Activated CD4-positive, alpha-beta T cell treated with anti-CD3 and anti-CD28 coated beads for 36 hours (primary cell): ENCODE measurements around the gene TLL1. TPM values are rescaled to one million over a fixed set of nuclear protein-coding genes. Genes with fewer than 3 reads are reported as not detected.

Source experiments
- ATAC-seq: fragments of 200-7000 bp; cut with Tn5 transposase; one replicate; pipeline ENCODE4 v1.10.0; 2021; ENCODE audit warnings: mild to moderate bottlenecking, moderate library complexity
- CTCF ChIA-PET: fragments of 350-600 bp; sonication (Branson Sonifier 250); formaldehyde crosslinking; loops from one replicate; lab custom pipeline; 2021; ENCODE audit warnings: antibody characterized with exemption; lab: Charles Lee
- POLR2A ChIA-PET: fragments of 350-600 bp; sonication (Branson Sonifier 250); formaldehyde crosslinking; loops from one replicate; lab custom pipeline; 2021; ENCODE audit warnings: antibody characterized with exemption, inconsistent platforms; lab: Charles Lee
- DNase-seq: peaks from one replicate; pipeline ENCODE4 v3.0.0-alpha.2; 2020
- H3K27ac Mint-ChIP-seq: one replicate; pipeline ENCODE4 v1.8.0; 2021; ENCODE audit warnings: mixed read lengths
- H3K27me3 Mint-ChIP-seq: one replicate; pipeline ENCODE4 v1.8.0; 2021; ENCODE audit warnings: mixed read lengths
- H3K36me3 Mint-ChIP-seq: one replicate; pipeline ENCODE4 v1.8.0; 2021; ENCODE audit warnings: low read depth, mixed read lengths
- H3K4me1 Mint-ChIP-seq: one replicate; pipeline ENCODE4 v1.8.0; 2021; ENCODE audit warnings: mixed read lengths
- H3K4me3 Mint-ChIP-seq: one replicate; pipeline ENCODE4 v1.8.0; 2021; ENCODE audit warnings: mild to moderate bottlenecking, moderate library complexity, mixed read lengths
- H3K9me3 Mint-ChIP-seq: one replicate; pipeline ENCODE4 v1.8.0; 2021; ENCODE audit warnings: low read depth, mixed read lengths
- intact Hi-C, 2 experiments: fragments of 100-400 bp; cut with DNase I in 1 of 2; cut with micrococcal nuclease in 1 of 2; formaldehyde crosslinking; loops; one replicate each; pipeline versions ENCODE4 v1.14.2 to v1.15.1; 2022 to 2024; cut with DNase I, micrococcal nuclease
- total RNA-seq, 2 experiments: library from RNA; stranded (reverse); gene quantifications; one replicate each; pipeline ENCODE4 v1.2.3, GENCODE V29; 2021

Gene TLL1
- total RNA-seq, 2 experiments from 2014 or later, result not detected

DNA sequence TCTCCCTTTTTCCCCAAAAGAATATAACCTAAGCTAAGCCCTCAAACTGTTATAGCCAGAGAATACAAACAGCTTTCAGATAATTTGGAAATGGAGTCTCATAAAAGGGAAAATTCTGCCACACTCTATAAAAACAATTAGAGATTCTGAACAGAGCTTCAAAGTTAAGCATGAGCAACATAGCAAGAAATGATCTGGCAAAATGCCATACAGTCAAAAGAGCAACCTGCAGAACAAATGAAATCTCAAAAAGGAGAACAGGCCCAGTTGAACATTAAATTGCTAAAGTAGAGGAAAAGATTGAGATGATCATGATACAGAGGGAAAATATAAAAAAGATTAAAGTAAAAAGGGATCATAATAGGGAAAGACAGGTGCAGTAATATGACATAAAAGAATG is 250.5 kb downstream of the TLL1 start:
- intact Hi-C loops, result no loop called here
- Mint-ChIP-seq H3K4me3 (no peak overlapping the region), H3K9me3 (no peaks in the 10 kb centered on the region), H3K27me3 (no peaks in the 10 kb centered on the region), H3K27ac (no peak overlapping the region), H3K4me1 (no peaks in the 10 kb centered on the region), H3K36me3 (no peaks in the 10 kb centered on the region)
- ATAC-seq (no peak), DNase-seq (no peak)
- ChIA-PET POLR2A (no interaction called here), CTCF (no interaction called here)

DNA sequence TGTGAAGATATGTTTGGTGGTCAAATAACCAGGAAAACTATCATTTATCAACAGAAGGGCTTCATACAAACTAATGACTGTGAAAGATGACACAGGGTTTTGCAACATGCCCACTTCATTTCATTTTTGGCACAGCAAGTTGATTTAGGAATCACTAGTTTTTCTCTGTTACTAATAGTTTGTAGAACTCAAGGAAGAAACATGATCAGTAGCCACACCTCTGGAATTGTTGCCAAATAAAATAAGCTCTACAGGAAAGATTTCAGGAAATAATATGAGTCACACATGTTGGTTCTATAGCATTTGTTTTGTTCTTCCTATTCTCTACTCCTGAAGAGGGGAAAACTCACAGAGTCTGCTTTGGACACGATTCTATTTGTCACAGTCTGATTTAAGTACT is 255.4 kb downstream of the TLL1 start:
- no peak for ATAC-seq
- H3K4me1 Mint-ChIP-seq, result no peaks in the 10 kb centered on the region
- intact Hi-C loops, result no loop called here

DNA sequence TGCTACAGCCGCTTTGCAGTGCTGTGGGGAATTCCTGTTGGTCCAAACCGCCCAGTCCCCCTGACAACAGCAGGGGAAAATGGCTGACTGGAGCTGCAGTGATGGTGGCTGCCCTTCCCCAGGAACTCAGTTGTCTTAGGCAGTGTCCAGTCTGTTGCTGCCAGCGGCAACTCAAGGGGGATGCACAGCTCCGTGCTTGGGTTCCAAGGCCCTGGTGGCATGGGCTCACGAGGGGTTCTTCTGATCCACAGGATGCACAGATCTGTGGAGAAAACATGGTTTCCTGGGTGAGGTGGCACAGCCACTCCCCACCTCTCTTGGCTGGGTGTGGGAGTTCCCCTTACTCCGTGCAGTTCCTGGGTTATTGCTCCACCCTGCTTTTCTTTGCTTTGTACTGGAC is 261.2 kb downstream of the TLL1 start:
- Mint-ChIP-seq H3K27me3 (no peaks in the 10 kb centered on the region), H3K36me3 (no peaks in the 10 kb centered on the region), H3K4me1 (no peaks in the 10 kb centered on the region), H3K9me3 (peaks cover 9% of the 10 kb centered on the region), H3K4me3 (no peak overlapping the region), H3K27ac (no peak overlapping the region)
- ChIA-PET POLR2A (no interaction called here), CTCF (no interaction called here)
- intact Hi-C loops, result no loop called here
- no peak for ATAC-seq
- DNase-seq, result no peak

More for the DNA sequence above, 255.4 kb downstream of the TLL1 start:
- POLR2A ChIA-PET, result no interaction called here
- DNase-seq, result no peak
- Mint-ChIP-seq H3K27ac (no peak overlapping the region), H3K27me3 (no peaks in the 10 kb centered on the region), H3K4me3 (no peak overlapping the region), H3K36me3 (no peaks in the 10 kb centered on the region), H3K9me3 (peaks cover 6% of the 10 kb centered on the region)
- CTCF ChIA-PET, result no interaction called here

DNA sequence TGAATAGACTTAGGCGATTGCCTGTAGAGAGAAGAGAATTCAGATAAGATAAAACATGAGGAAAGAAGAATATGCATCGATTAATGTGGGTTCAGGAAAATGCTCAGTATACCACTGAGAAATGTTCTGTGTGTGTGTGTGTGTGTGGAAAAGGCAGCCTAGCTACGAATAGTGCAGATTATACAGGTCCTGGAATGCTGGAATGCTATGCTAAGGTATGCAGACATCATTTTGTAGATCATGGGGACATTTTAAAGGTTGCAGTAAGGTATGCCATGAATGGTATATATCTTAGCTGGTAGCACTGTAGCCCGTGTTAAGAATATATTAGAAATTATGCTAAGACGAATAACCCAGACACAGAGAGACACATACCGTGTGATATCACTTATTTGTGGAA is 267.9 kb downstream of the TLL1 start:
- no peaks in the 10 kb centered on the region for H3K36me3 Mint-ChIP-seq
- no peaks in the 10 kb centered on the region for H3K27me3 Mint-ChIP-seq
- no peak for DNase-seq
- POLR2A ChIA-PET, result no interaction called here
- no peak for ATAC-seq
- H3K27ac Mint-ChIP-seq, result no peak overlapping the region
- H3K4me1 Mint-ChIP-seq, result no peaks in the 10 kb centered on the region
- intact Hi-C loops, result no loop called here
- H3K4me3 Mint-ChIP-seq, result no peak overlapping the region
- CTCF ChIA-PET, result no interaction called here
- no peaks in the 10 kb centered on the region for H3K9me3 Mint-ChIP-seq

- H3K4me1 Mint-ChIP-seq, result no peaks in the 10 kb centered on the region
- POLR2A ChIA-PET, result no interaction called here
- no peak overlapping the region for H3K27ac Mint-ChIP-seq
- no peaks in the 10 kb centered on the region for H3K36me3 Mint-ChIP-seq
- CTCF ChIA-PET, result no interaction called here
- no peaks in the 10 kb centered on the region for H3K9me3 Mint-ChIP-seq
- ATAC-seq, result peak; percentile 36
- no peak overlapping the region for H3K4me3 Mint-ChIP-seq
- H3K27me3 Mint-ChIP-seq, result no peaks in the 10 kb centered on the region
- intact Hi-C loops, result no loop called here
- DNase-seq, result peak; percentile 49
Measured at GRCh38 chr4:166143227-166143626, 270.2 kb downstream of the TLL1 start.

DNA sequence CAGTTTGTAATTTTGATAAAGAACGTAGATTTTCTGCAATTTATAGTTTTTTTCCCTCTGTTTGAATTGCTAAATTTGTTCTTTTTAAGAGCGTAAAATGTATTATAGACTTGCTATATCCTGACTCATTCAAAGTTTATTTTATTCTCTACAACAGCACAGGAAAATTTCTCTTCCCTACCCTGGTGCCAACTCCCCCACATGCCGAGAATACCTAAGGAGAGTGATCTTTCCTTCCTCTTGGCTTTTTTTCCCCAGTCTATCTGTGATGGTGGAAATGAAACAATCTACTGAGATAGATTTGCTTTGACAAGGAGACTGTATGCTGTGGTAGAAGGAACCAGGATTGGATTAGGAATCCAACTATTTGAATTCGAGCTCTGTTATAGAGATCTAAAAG is 271.6 kb downstream of the TLL1 start:
- ChIA-PET POLR2A (no interaction called here), CTCF (no interaction called here)
- Mint-ChIP-seq H3K27ac (no peak overlapping the region), H3K9me3 (no peaks in the 10 kb centered on the region), H3K4me1 (no peaks in the 10 kb centered on the region), H3K4me3 (no peak overlapping the region), H3K27me3 (peaks cover 2% of the 10 kb centered on the region), H3K36me3 (no peaks in the 10 kb centered on the region)
- DNase-seq (no peak), ATAC-seq (no peak)
- intact Hi-C loops, result no loop called here

DNA sequence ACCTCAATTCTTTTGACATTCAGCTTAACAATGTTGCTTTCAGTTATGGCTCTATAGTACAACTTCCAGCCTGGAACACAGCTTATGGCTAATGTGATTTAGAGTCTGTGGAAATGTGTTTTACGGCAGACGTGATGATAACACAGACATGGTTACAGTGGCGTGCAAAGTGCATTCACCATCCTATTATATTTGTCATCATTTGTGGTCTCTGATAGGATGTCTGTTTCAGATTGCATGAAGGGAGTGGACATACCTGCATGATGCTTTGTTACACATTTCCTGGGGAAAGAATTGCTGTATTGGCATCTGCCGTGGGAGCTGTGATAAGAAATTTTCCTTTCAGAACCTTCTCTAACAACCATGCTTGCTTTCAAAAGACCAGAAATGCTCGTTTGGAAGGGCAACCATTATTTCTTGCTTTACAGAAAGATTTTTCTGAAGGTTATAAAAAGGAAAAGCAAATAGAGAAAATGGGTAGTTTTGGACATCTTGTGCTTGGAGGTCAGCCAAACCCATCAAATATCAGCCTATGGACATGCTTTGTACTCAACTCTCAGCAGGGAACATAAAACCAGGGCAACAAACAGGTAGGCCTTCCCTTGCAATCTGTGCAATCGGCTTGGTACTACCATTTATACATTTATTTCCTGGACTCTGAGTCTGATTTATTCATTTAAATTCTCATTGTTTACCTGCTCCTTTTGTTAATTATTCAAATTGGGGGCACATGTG is 273.9 kb downstream of the TLL1 start:
- CTCF ChIA-PET, result no interaction called here
- no peaks in the 10 kb centered on the region for H3K9me3 Mint-ChIP-seq
- no peak overlapping the region for H3K4me3 Mint-ChIP-seq
- H3K4me1 Mint-ChIP-seq, result no peaks in the 10 kb centered on the region
- DNase-seq (no peak), ATAC-seq (no peak)
- no peaks in the 10 kb centered on the region for H3K36me3 Mint-ChIP-seq
- no peak overlapping the region for H3K27ac Mint-ChIP-seq
- POLR2A ChIA-PET, result no interaction called here
- H3K27me3 Mint-ChIP-seq, result peaks cover 2% of the 10 kb centered on the region
- intact Hi-C loops, result no loop called here
